Measurements from ENCODE around the gene DISP2. TPM values are rescaled to one million over a fixed set of nuclear protein-coding genes. Genes with fewer than 3 reads are reported as not detected.

Gene DISP2
- total RNA-seq, 1 experiment from 2014 or later: 10.0 TPM

GRCh38 chr15:40352281-40352901 lies 5.6 kb upstream of the DISP2 start:
- CTCF ChIA-PET: no interaction called here
- in situ Hi-C loops (cut with HindIII; ENCODE audit: low pct_unique_long_range_greater_than_20kb, low sequenced_read_pairs): no loop called here

GRCh38 chr15:40353697-40354096 lies 4.3 kb upstream of the DISP2 start:
- POLR2A ChIA-PET: no interaction called here
- in situ Hi-C loops (cut with HindIII; ENCODE audit: low pct_unique_long_range_greater_than_20kb, low sequenced_read_pairs): no loop called here

More at GRCh38 chr15:40352281-40352901, 5.6 kb upstream of the DISP2 start:
- no peaks in the 10 kb centered on the region for H3K36me3 ChIP-seq (ENCODE audit: control insufficient read depth, insufficient read depth, low read length)
- BruUV-seq (replicated peaks): no TSS peak
- TF ChIP-seq CTCF (IDR thresholded peaks at IDR 0.05) (no peak), POLR2AphosphoS5 (IDR thresholded peaks at IDR 0.05; ENCODE audit: low read depth, low read length) (no peak), SIN3A (IDR thresholded peaks at IDR 0.05; ENCODE audit: borderline replicate concordance, insufficient read depth, low read depth, low read length) (no peak), TCF7L2 (IDR thresholded peaks at IDR 0.05; ENCODE audit: low read depth, low read length) (no peak), REST (IDR thresholded peaks at IDR 0.05; ENCODE audit: insufficient read depth in 1 of 2, low read depth in 2 of 2, low read length in 1 of 2) (no peak)
- peaks cover 7% of the 10 kb centered on the region for H3K4me1 ChIP-seq (ENCODE audit: control insufficient read depth, insufficient read depth, low read length)
- H3K27me3 ChIP-seq (ENCODE audit: control insufficient read depth, insufficient read depth, low read length): no peaks in the 10 kb centered on the region
- no peak overlapping the region for H3K4me3 ChIP-seq (ENCODE audit: low read depth in 2 of 2, low read length in 2 of 2)
- H3K9me3 ChIP-seq (ENCODE audit: control insufficient read depth, insufficient read depth, low read depth, low read length): no peaks in the 10 kb centered on the region
- DNase-seq (ENCODE audit: low read depth, low spot score) (no peak), ATAC-seq (no peak)
- POLR2A ChIA-PET: no interaction called here
- intact Hi-C loops (cut with micrococcal nuclease; ENCODE audit: unreplicated experiment): no loop called here
- H3K27ac ChIP-seq (ENCODE audit: low read length): no peak overlapping the region

More at GRCh38 chr15:40353697-40354096, 4.3 kb upstream of the DISP2 start:
- intact Hi-C loops (cut with micrococcal nuclease; ENCODE audit: unreplicated experiment): no loop called here
- BruUV-seq (replicated peaks): no TSS peak
- Histone ChIP-seq H3K27ac (ENCODE audit: low read length) (no peak overlapping the region), H3K4me3 (ENCODE audit: low read depth in 2 of 2, low read length in 2 of 2) (no peak overlapping the region), H3K4me1 (ENCODE audit: control insufficient read depth, insufficient read depth, low read length) (peaks cover 7% of the 10 kb centered on the region), H3K36me3 (ENCODE audit: control insufficient read depth, insufficient read depth, low read length) (no peaks in the 10 kb centered on the region), H3K9me3 (ENCODE audit: control insufficient read depth, insufficient read depth, low read depth, low read length) (no peaks in the 10 kb centered on the region), H3K27me3 (ENCODE audit: control insufficient read depth, insufficient read depth, low read length) (no peaks in the 10 kb centered on the region)
- DNase-seq (ENCODE audit: low read depth, low spot score): no peak
- TF ChIP-seq REST (IDR thresholded peaks at IDR 0.05; ENCODE audit: insufficient read depth in 1 of 2, low read depth in 2 of 2, low read length in 1 of 2): no peak
- TF ChIP-seq POLR2AphosphoS5 (IDR thresholded peaks at IDR 0.05; ENCODE audit: low read depth, low read length): no peak
- TF ChIP-seq CTCF (IDR thresholded peaks at IDR 0.05): no peak
- no peak for TF ChIP-seq SIN3A (IDR thresholded peaks at IDR 0.05; ENCODE audit: borderline replicate concordance, insufficient read depth, low read depth, low read length)
- no peak for TF ChIP-seq TCF7L2 (IDR thresholded peaks at IDR 0.05; ENCODE audit: low read depth, low read length)
- ATAC-seq: no peak
- CTCF ChIA-PET: no interaction called here

All from Panc1 (cell line).